Measurements from ENCODE around the gene NEDD8. TPM values are rescaled to one million over a fixed set of nuclear protein-coding genes. Genes with fewer than 3 reads are reported as not detected.

The NEDD8 gene
- total and polyA plus RNA-seq, 7 donors = 135 to 315 (median 206) TPM

GRCh38 chr14:24211311-24211710, 20.9 kb downstream of the NEDD8 start:
- TF ChIP-seq CTCF (IDR thresholded peaks at IDR 0.05) = no peak
- peaks cover 19% of the 10 kb centered on the region for H3K4me1 ChIP-seq
- DNase-seq (no peak), ATAC-seq (no peak)
- H3K4me3 ChIP-seq = no peak overlapping the region
- H3K36me3 ChIP-seq (ENCODE audit: insufficient read depth in 1 of 2, low read depth in 1 of 2) = peaks cover 8 to 51% of the 10 kb centered on the region in 2 donors
- H3K27me3 ChIP-seq (ENCODE audit: insufficient read depth in 3 of 3, low read length in 2 of 3) = no peaks in the 10 kb centered on the region
- 71 to 81% (median 78%) methylated on average over 6 of the region's 6 CpGs for WGBS, 3 donors
- H3K27ac ChIP-seq = no peak overlapping the region
- no peaks in the 10 kb centered on the region for H3K9me3 ChIP-seq
- intact Hi-C loops (cut with DNase I) = no loop called here

- H3K36me3 ChIP-seq (ENCODE audit: insufficient read depth in 1 of 2, low read depth in 1 of 2) = peaks cover 10 to 66% of the 10 kb centered on the region in 2 donors
- intact Hi-C loops (cut with DNase I) = no loop called here
Observed at GRCh38 chr14:24207625-24208024, 24.5 kb downstream of the NEDD8 start.

GRCh38 chr14:24207104-24207551, 25.0 kb downstream of the NEDD8 start:
- H3K4me1 ChIP-seq = peaks cover 3% of the 10 kb centered on the region
- ATAC-seq = no peak
- no peak overlapping the region for H3K27ac ChIP-seq
- H3K4me3 ChIP-seq = no peak overlapping the region
- intact Hi-C loops (cut with DNase I) = no loop called here
- DNase-seq = no peak
- no peak for TF ChIP-seq CTCF (IDR thresholded peaks at IDR 0.05)
- no peaks in the 10 kb centered on the region for H3K27me3 ChIP-seq (ENCODE audit: insufficient read depth in 3 of 3, low read length in 2 of 3)
- H3K36me3 ChIP-seq (ENCODE audit: insufficient read depth in 1 of 2, low read depth in 1 of 2) = peaks cover 10 to 66% of the 10 kb centered on the region in 2 donors
- WGBS, 3 donors = 92 to 96% (median 95%) methylated on average over 5 of the region's 5 CpGs
- no peaks in the 10 kb centered on the region for H3K9me3 ChIP-seq

More at GRCh38 chr14:24207625-24208024, 24.5 kb downstream of the NEDD8 start:
- ATAC-seq = no peak
- 96 to 98% (median 97%) methylated on average over 2 of the region's 2 CpGs for WGBS, 3 donors
- no peak for TF ChIP-seq CTCF (IDR thresholded peaks at IDR 0.05)
- peaks cover 5% of the 10 kb centered on the region for H3K4me1 ChIP-seq
- no peak overlapping the region for H3K27ac ChIP-seq
- H3K4me3 ChIP-seq = no peak overlapping the region
- no peaks in the 10 kb centered on the region for H3K9me3 ChIP-seq
- H3K27me3 ChIP-seq (ENCODE audit: insufficient read depth in 3 of 3, low read length in 2 of 3) = no peaks in the 10 kb centered on the region
- no peak for DNase-seq

GRCh38 chr14:24206260-24207103, 25.7 kb downstream of the NEDD8 start:
- peaks cover 10 to 67% of the 10 kb centered on the region in 2 donors for H3K36me3 ChIP-seq (ENCODE audit: insufficient read depth in 1 of 2, low read depth in 1 of 2)
- no peak for TF ChIP-seq CTCF (IDR thresholded peaks at IDR 0.05)
- no peak overlapping the region for H3K4me3 ChIP-seq
- intact Hi-C loops (cut with DNase I) = no loop called here
- ATAC-seq (no peak), DNase-seq (no peak)
- no peaks in the 10 kb centered on the region for H3K4me1 ChIP-seq
- no peak overlapping the region for H3K27ac ChIP-seq
- H3K9me3 ChIP-seq = no peaks in the 10 kb centered on the region
- 92 to 98% (median 95%) methylated on average over 11 of the region's 11 CpGs for WGBS, 3 donors
- H3K27me3 ChIP-seq (ENCODE audit: insufficient read depth in 3 of 3, low read length in 2 of 3) = no peaks in the 10 kb centered on the region
